ENCODE measurements around the gene MUL1. TPM values are rescaled to one million over a fixed set of nuclear protein-coding genes. Genes with fewer than 3 reads are reported as not detected.

MUL1 gene
- total RNA-seq, 1 donor from 2014 or later = 30.1 TPM

GRCh38 chr1:20465187-20465586 lies 42.8 kb downstream of the MUL1 start:
- Mint-ChIP-seq H3K4me1 (ENCODE audit: low read depth, unreplicated experiment) (no peaks in the 10 kb centered on the region), H3K27me3 (ENCODE audit: low read depth, unreplicated experiment) (peaks cover 39% of the 10 kb centered on the region), H3K4me3 (ENCODE audit: unreplicated experiment) (no peak overlapping the region), H3K27ac (ENCODE audit: unreplicated experiment) (no peak overlapping the region), H3K9me3 (ENCODE audit: unreplicated experiment) (peaks cover 3% of the 10 kb centered on the region), H3K36me3 (ENCODE audit: low read depth, unreplicated experiment) (no peaks in the 10 kb centered on the region)
- H3K36me3 ChIP-seq (ENCODE audit: insufficient read depth, low read length) = no peaks in the 10 kb centered on the region
- TF ChIP-seq EZH2 (IDR thresholded peaks at IDR 0.05; ENCODE audit: insufficient read depth, low read length) (no peak), CTCF (IDR thresholded peaks at IDR 0.05; ENCODE audit: insufficient read depth, low read depth, low read length) (no peak)
- no peak overlapping the region for H3K9ac ChIP-seq (ENCODE audit: low read length)
- peaks cover 34% of the 10 kb centered on the region for H3K27me3 ChIP-seq (ENCODE audit: insufficient read depth, low read length)
- no peak overlapping the region for H2AFZ ChIP-seq (ENCODE audit: low read depth, low read length)
- H4K20me1 ChIP-seq (ENCODE audit: insufficient read depth, low read length) = no peaks in the 10 kb centered on the region
- no peaks in the 10 kb centered on the region for H3K4me1 ChIP-seq (ENCODE audit: insufficient read depth, low read length)
- DNase-seq (ENCODE audit: low read depth) (no peak), FAIRE-seq (no peak)
- no peaks in the 10 kb centered on the region for H3K79me2 ChIP-seq (ENCODE audit: insufficient read depth, low read length)
- H3K4me3 ChIP-seq (ENCODE audit: insufficient read depth, low read depth, low read length) = no peak overlapping the region
- H3K9me3 ChIP-seq (ENCODE audit: insufficient read depth, low read depth, low read length) = peaks cover 5% of the 10 kb centered on the region
- H3K4me2 ChIP-seq (ENCODE audit: low read length) = no peak overlapping the region
- H3K27ac ChIP-seq (ENCODE audit: low read depth, low read length) = no peak overlapping the region

GRCh38 chr1:20463502-20463901 lies 44.4 kb downstream of the MUL1 start:
- no peak overlapping the region for H3K9ac ChIP-seq (ENCODE audit: low read length)
- Mint-ChIP-seq H3K27ac (ENCODE audit: unreplicated experiment) (no peak overlapping the region), H3K27me3 (ENCODE audit: low read depth, unreplicated experiment) (peaks cover 43% of the 10 kb centered on the region), H3K36me3 (ENCODE audit: low read depth, unreplicated experiment) (no peaks in the 10 kb centered on the region), H3K4me1 (ENCODE audit: low read depth, unreplicated experiment) (no peaks in the 10 kb centered on the region), H3K4me3 (ENCODE audit: unreplicated experiment) (no peak overlapping the region), H3K9me3 (ENCODE audit: unreplicated experiment) (peaks cover 3% of the 10 kb centered on the region)
- no peak overlapping the region for H3K4me3 ChIP-seq (ENCODE audit: insufficient read depth, low read depth, low read length)
- no peaks in the 10 kb centered on the region for H3K36me3 ChIP-seq (ENCODE audit: insufficient read depth, low read length)
- no peaks in the 10 kb centered on the region for H3K4me1 ChIP-seq (ENCODE audit: insufficient read depth, low read length)
- H3K4me2 ChIP-seq (ENCODE audit: low read length) = no peak overlapping the region
- no peak overlapping the region for H3K27ac ChIP-seq (ENCODE audit: low read depth, low read length)
- FAIRE-seq (no peak), DNase-seq (ENCODE audit: low read depth) (no peak)
- H3K9me3 ChIP-seq (ENCODE audit: insufficient read depth, low read depth, low read length) = peaks cover 5% of the 10 kb centered on the region
- peaks cover 37% of the 10 kb centered on the region for H3K27me3 ChIP-seq (ENCODE audit: insufficient read depth, low read length)
- no peak overlapping the region for H2AFZ ChIP-seq (ENCODE audit: low read depth, low read length)
- H4K20me1 ChIP-seq (ENCODE audit: insufficient read depth, low read length) = no peaks in the 10 kb centered on the region
- TF ChIP-seq EZH2 (IDR thresholded peaks at IDR 0.05; ENCODE audit: insufficient read depth, low read length) = no peak
- no peak for TF ChIP-seq CTCF (IDR thresholded peaks at IDR 0.05; ENCODE audit: insufficient read depth, low read depth, low read length)
- no peaks in the 10 kb centered on the region for H3K79me2 ChIP-seq (ENCODE audit: insufficient read depth, low read length)

- no peak overlapping the region for H2AFZ ChIP-seq (ENCODE audit: low read depth, low read length)
- FAIRE-seq (no peak), DNase-seq (ENCODE audit: low read depth) (no peak)
- no peak overlapping the region for H3K27ac ChIP-seq (ENCODE audit: low read depth, low read length)
- no peaks in the 10 kb centered on the region for H3K4me1 Mint-ChIP-seq (ENCODE audit: low read depth, unreplicated experiment)
- H3K27me3 ChIP-seq (ENCODE audit: insufficient read depth, low read length) = peaks cover 31% of the 10 kb centered on the region
- H3K4me2 ChIP-seq (ENCODE audit: low read length) = no peak overlapping the region
- no peaks in the 10 kb centered on the region for H3K36me3 Mint-ChIP-seq (ENCODE audit: low read depth, unreplicated experiment)
- H4K20me1 ChIP-seq (ENCODE audit: insufficient read depth, low read length) = no peaks in the 10 kb centered on the region
- no peaks in the 10 kb centered on the region for H3K79me2 ChIP-seq (ENCODE audit: insufficient read depth, low read length)
- TF ChIP-seq CTCF (IDR thresholded peaks at IDR 0.05; ENCODE audit: insufficient read depth, low read depth, low read length) (no peak), EZH2 (IDR thresholded peaks at IDR 0.05; ENCODE audit: insufficient read depth, low read length) (no peak)
- no peak overlapping the region for H3K4me3 Mint-ChIP-seq (ENCODE audit: unreplicated experiment)
- no peak overlapping the region for H3K9ac ChIP-seq (ENCODE audit: low read length)
- H3K4me1 ChIP-seq (ENCODE audit: insufficient read depth, low read length) = no peaks in the 10 kb centered on the region
- H3K4me3 ChIP-seq (ENCODE audit: insufficient read depth, low read depth, low read length) = no peak overlapping the region
- H3K36me3 ChIP-seq (ENCODE audit: insufficient read depth, low read length) = no peaks in the 10 kb centered on the region
- H3K9me3 ChIP-seq (ENCODE audit: insufficient read depth, low read depth, low read length) = peaks cover 5% of the 10 kb centered on the region
- peaks cover 38% of the 10 kb centered on the region for H3K27me3 Mint-ChIP-seq (ENCODE audit: low read depth, unreplicated experiment)
- peaks cover 3% of the 10 kb centered on the region for H3K9me3 Mint-ChIP-seq (ENCODE audit: unreplicated experiment)
- no peak overlapping the region for H3K27ac Mint-ChIP-seq (ENCODE audit: unreplicated experiment)
Observed at GRCh38 chr1:20462397-20462796, 45.6 kb downstream of the MUL1 start.

Data from astrocyte (in vitro differentiated cells and primary cell).